Activated naive CD8-positive, alpha-beta T cell treated with anti-CD3 and anti-CD28 coated beads, Interleukin-2, amount 50 U/mL, for 24 hours (primary cell): ENCODE results near the gene GAP43.

ENCODE experiments used
- ATAC-seq: fragments of 150-1000 bp; cut with Tn5 transposase; one replicate; pipeline ENCODE4 v1.10.0; 2021
- DNase-seq: peaks from one replicate; pipeline ENCODE4 v3.0.0; 2021
- H3K27ac Mint-ChIP-seq: one replicate; pipeline ENCODE4 v1.8.0; 2021; ENCODE audit warnings: mild to moderate bottlenecking, mixed read lengths
- H3K27me3 Mint-ChIP-seq: one replicate; pipeline ENCODE4 v1.8.0; 2021; ENCODE audit warnings: mixed read lengths
- H3K36me3 Mint-ChIP-seq: one replicate; pipeline ENCODE4 v1.8.0; 2021; ENCODE audit warnings: low read depth, mixed read lengths
- H3K4me1 Mint-ChIP-seq: one replicate; pipeline ENCODE4 v1.8.0; 2021; ENCODE audit warnings: mixed read lengths
- H3K4me3 Mint-ChIP-seq: one replicate; pipeline ENCODE4 v1.8.0; 2021; ENCODE audit warnings: mild to moderate bottlenecking, moderate library complexity, mixed read lengths
- H3K9me3 Mint-ChIP-seq: one replicate; pipeline ENCODE4 v1.8.0; 2021; ENCODE audit warnings: mixed read lengths

Gene GAP43

DNA sequence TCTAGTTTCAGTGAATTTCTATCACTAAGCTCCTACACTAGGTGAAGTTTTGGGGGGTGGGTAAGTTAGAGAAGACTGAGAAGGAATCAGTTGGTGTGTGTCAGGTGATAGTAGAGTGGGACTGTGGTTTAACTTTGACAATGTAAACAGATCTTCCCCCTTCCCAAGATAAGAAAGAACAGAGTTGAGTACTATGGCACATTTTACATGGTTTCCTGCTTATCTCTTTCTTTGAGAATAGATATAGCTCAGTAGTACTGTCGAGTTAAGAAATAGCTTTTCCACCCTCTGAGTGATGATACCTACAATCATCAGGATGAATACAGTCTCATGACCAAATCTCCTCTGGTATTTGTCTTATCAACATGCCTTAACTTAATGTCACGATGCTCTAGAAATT lies 42.8 kb downstream of the GAP43 start:
- no peaks in the 10 kb centered on the region for H3K9me3 Mint-ChIP-seq
- no peaks in the 10 kb centered on the region for H3K36me3 Mint-ChIP-seq
- H3K27ac Mint-ChIP-seq = peak overlapping the region; percentile 15
- DNase-seq (no peak), ATAC-seq (no peak)
- peaks cover 43% of the 10 kb centered on the region for H3K4me1 Mint-ChIP-seq
- H3K27me3 Mint-ChIP-seq = peaks cover 1% of the 10 kb centered on the region
- no peak overlapping the region for H3K4me3 Mint-ChIP-seq

GRCh38 chr3:115666920-115667737 lies 43.8 kb downstream of the GAP43 start:
- H3K4me1 Mint-ChIP-seq = peaks cover 40% of the 10 kb centered on the region
- peak overlapping the region; percentile 9 for H3K4me3 Mint-ChIP-seq
- ATAC-seq (peak; percentile 90), DNase-seq (no peak)
- no peaks in the 10 kb centered on the region for H3K36me3 Mint-ChIP-seq
- peak overlapping the region; percentile 65 for H3K27ac Mint-ChIP-seq
- no peaks in the 10 kb centered on the region for H3K9me3 Mint-ChIP-seq
- peaks cover 6% of the 10 kb centered on the region for H3K27me3 Mint-ChIP-seq

- Mint-ChIP-seq H3K27ac (peak overlapping the region; percentile 65), H3K27me3 (peaks cover 8% of the 10 kb centered on the region), H3K4me1 (peaks cover 35% of the 10 kb centered on the region), H3K4me3 (no peak overlapping the region), H3K9me3 (no peaks in the 10 kb centered on the region), H3K36me3 (no peaks in the 10 kb centered on the region)
- DNase-seq = no peak
- ATAC-seq = no peak
Measured at GRCh38 chr3:115667738-115668065, 44.4 kb downstream of the GAP43 start.

GRCh38 chr3:115670911-115671310 lies 47.6 kb downstream of the GAP43 start:
- no peak overlapping the region for H3K4me3 Mint-ChIP-seq
- H3K9me3 Mint-ChIP-seq = no peaks in the 10 kb centered on the region
- no peak for DNase-seq
- H3K27ac Mint-ChIP-seq = no peak overlapping the region
- H3K27me3 Mint-ChIP-seq = peaks cover 27% of the 10 kb centered on the region
- H3K36me3 Mint-ChIP-seq = no peaks in the 10 kb centered on the region
- ATAC-seq = no peak
- H3K4me1 Mint-ChIP-seq = peaks cover 22% of the 10 kb centered on the region

GRCh38 chr3:115671761-115672455 lies 48.6 kb downstream of the GAP43 start:
- Mint-ChIP-seq H3K4me1 (peaks cover 12% of the 10 kb centered on the region), H3K36me3 (no peaks in the 10 kb centered on the region), H3K9me3 (no peaks in the 10 kb centered on the region), H3K4me3 (no peak overlapping the region), H3K27me3 (peaks cover 31% of the 10 kb centered on the region), H3K27ac (no peak overlapping the region)
- no peak for ATAC-seq
- no peak for DNase-seq

GRCh38 chr3:115673881-115674280 lies 50.6 kb downstream of the GAP43 start:
- H3K27me3 Mint-ChIP-seq = peaks cover 37% of the 10 kb centered on the region
- H3K36me3 Mint-ChIP-seq = no peaks in the 10 kb centered on the region
- H3K27ac Mint-ChIP-seq = no peak overlapping the region
- DNase-seq (no peak), ATAC-seq (no peak)
- H3K4me1 Mint-ChIP-seq = no peaks in the 10 kb centered on the region
- no peaks in the 10 kb centered on the region for H3K9me3 Mint-ChIP-seq
- H3K4me3 Mint-ChIP-seq = no peak overlapping the region

DNA sequence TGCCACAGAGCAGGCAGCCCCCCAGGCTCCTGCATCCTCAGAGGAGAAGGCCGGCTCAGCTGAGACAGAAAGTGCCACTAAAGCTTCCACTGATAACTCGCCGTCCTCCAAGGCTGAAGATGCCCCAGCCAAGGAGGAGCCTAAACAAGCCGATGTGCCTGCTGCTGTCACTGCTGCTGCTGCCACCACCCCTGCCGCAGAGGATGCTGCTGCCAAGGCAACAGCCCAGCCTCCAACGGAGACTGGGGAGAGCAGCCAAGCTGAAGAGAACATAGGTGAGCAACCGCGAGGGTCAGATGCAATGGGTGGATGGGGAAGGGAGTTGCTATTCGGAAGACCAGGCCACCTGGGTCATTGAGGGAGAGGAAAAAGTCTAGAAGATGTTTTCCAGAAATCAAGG lies 53.0 kb downstream of the GAP43 start:
- H3K4me3 Mint-ChIP-seq = no peak overlapping the region
- ATAC-seq (no peak), DNase-seq (no peak)
- no peak overlapping the region for H3K27ac Mint-ChIP-seq
- no peaks in the 10 kb centered on the region for H3K36me3 Mint-ChIP-seq
- no peaks in the 10 kb centered on the region for H3K9me3 Mint-ChIP-seq
- H3K27me3 Mint-ChIP-seq = peaks cover 47% of the 10 kb centered on the region
- H3K4me1 Mint-ChIP-seq = no peaks in the 10 kb centered on the region

- DNase-seq = no peak
- H3K9me3 Mint-ChIP-seq = no peaks in the 10 kb centered on the region
- H3K4me3 Mint-ChIP-seq = no peak overlapping the region
- no peaks in the 10 kb centered on the region for H3K4me1 Mint-ChIP-seq
- peaks cover 36% of the 10 kb centered on the region for H3K27me3 Mint-ChIP-seq
- no peaks in the 10 kb centered on the region for H3K36me3 Mint-ChIP-seq
- no peak overlapping the region for H3K27ac Mint-ChIP-seq
- no peak for ATAC-seq
Measured at GRCh38 chr3:115680803-115681345, 57.6 kb downstream of the GAP43 start.

GRCh38 chr3:115681736-115682135 lies 58.4 kb downstream of the GAP43 start:
- Mint-ChIP-seq H3K36me3 (no peaks in the 10 kb centered on the region), H3K9me3 (no peaks in the 10 kb centered on the region), H3K4me1 (no peaks in the 10 kb centered on the region), H3K27me3 (peaks cover 33% of the 10 kb centered on the region), H3K27ac (no peak overlapping the region), H3K4me3 (no peak overlapping the region)
- DNase-seq (no peak), ATAC-seq (no peak)

- ATAC-seq (no peak), DNase-seq (no peak)
- H3K27me3 Mint-ChIP-seq = peaks cover 27% of the 10 kb centered on the region
- H3K9me3 Mint-ChIP-seq = no peaks in the 10 kb centered on the region
- H3K4me1 Mint-ChIP-seq = no peaks in the 10 kb centered on the region
- no peak overlapping the region for H3K4me3 Mint-ChIP-seq
- H3K27ac Mint-ChIP-seq = no peak overlapping the region
- no peaks in the 10 kb centered on the region for H3K36me3 Mint-ChIP-seq
Measured at GRCh38 chr3:115683305-115683704, 60.0 kb downstream of the GAP43 start.

DNA sequence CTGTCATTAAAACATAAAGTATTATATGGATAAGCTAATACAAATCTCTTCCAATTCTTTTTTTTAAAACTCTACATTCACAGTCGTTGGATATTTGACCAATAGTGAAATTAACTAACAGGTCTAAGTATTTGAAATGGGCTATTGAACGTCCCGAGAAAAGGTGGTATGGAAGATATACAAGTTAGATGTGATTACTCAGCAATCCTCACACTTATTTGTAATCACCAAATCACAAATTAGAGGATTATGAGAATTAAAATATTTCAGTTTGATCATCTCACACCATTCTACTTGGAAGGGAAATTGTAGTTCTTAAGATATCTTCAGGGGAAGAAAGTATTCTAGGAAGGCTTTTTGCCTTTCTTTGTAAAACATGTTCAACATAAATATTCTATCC lies 60.5 kb downstream of the GAP43 start:
- H3K4me3 Mint-ChIP-seq = no peak overlapping the region
- H3K4me1 Mint-ChIP-seq = no peaks in the 10 kb centered on the region
- no peak overlapping the region for H3K27ac Mint-ChIP-seq
- no peaks in the 10 kb centered on the region for H3K9me3 Mint-ChIP-seq
- ATAC-seq (no peak), DNase-seq (no peak)
- H3K36me3 Mint-ChIP-seq = no peaks in the 10 kb centered on the region
- peaks cover 27% of the 10 kb centered on the region for H3K27me3 Mint-ChIP-seq

- Mint-ChIP-seq H3K36me3 (no peaks in the 10 kb centered on the region), H3K27ac (no peak overlapping the region), H3K27me3 (peaks cover 16% of the 10 kb centered on the region), H3K9me3 (no peaks in the 10 kb centered on the region), H3K4me3 (no peak overlapping the region), H3K4me1 (no peaks in the 10 kb centered on the region)
- DNase-seq = no peak
- peak; percentile 28 for ATAC-seq
Measured at GRCh38 chr3:115685097-115685496, 61.8 kb downstream of the GAP43 start.

DNA sequence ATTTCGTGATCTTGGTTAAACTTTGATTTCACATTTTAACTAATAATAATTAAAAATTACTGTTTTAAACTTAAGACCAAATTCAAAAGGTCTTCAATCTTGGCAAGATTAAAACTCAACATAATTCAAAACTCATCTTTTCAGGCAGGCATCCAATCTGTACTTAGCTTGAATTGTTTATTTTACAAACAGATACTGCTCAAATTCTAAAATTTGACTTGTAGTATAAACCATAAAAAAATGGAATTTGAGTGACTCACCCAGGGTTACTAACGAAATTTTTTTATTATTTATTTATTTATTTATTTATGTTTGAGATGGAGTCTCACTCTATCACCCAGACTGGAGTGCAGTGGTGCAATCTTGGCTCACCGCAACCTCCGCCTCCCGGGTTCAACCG lies 64.4 kb downstream of the GAP43 start:
- H3K9me3 Mint-ChIP-seq = no peaks in the 10 kb centered on the region
- no peak overlapping the region for H3K4me3 Mint-ChIP-seq
- no peaks in the 10 kb centered on the region for H3K4me1 Mint-ChIP-seq
- no peak for ATAC-seq
- no peak overlapping the region for H3K27ac Mint-ChIP-seq
- no peak for DNase-seq
- H3K36me3 Mint-ChIP-seq = no peaks in the 10 kb centered on the region
- H3K27me3 Mint-ChIP-seq = peaks cover 7% of the 10 kb centered on the region

GRCh38 chr3:115688418-115688817 lies 65.1 kb downstream of the GAP43 start:
- Mint-ChIP-seq H3K9me3 (no peaks in the 10 kb centered on the region), H3K4me1 (no peaks in the 10 kb centered on the region), H3K4me3 (no peak overlapping the region), H3K36me3 (no peaks in the 10 kb centered on the region), H3K27me3 (peaks cover 5% of the 10 kb centered on the region), H3K27ac (no peak overlapping the region)
- DNase-seq (no peak), ATAC-seq (no peak)

DNA sequence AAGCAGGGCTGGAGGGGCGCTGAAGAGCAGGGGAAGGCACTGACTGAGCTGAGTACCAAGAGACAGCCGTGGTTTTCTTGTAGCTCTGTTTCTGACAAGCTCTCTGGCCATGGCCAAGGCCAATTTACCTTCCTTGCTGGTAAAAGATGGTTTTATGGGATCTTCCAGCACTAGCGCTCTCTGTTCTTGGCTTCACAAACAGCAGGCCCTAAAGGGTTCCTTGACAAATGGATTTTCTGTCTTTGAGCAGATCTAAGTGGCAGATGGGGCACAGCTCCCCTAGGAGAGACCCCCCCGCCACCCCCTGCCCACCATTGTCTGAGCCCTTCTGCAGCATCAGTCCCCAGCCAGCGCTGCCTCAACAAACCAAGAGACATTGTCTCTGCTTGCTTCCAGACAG lies 66.6 kb downstream of the GAP43 start:
- DNase-seq = no peak
- no peaks in the 10 kb centered on the region for H3K4me1 Mint-ChIP-seq
- H3K27me3 Mint-ChIP-seq = no peaks in the 10 kb centered on the region
- no peak overlapping the region for H3K4me3 Mint-ChIP-seq
- no peaks in the 10 kb centered on the region for H3K36me3 Mint-ChIP-seq
- no peak overlapping the region for H3K27ac Mint-ChIP-seq
- no peaks in the 10 kb centered on the region for H3K9me3 Mint-ChIP-seq
- no peak for ATAC-seq
